SK-N-SH (cell line): ENCODE data around the gene FGD4. TPM values are rescaled to one million over a fixed set of nuclear protein-coding genes. Genes with fewer than 3 reads are reported as not detected.
A peak's percentile ranks its signal among the peaks of the same experiment; 100 is the strongest.

Experiments used
- CTCF ChIA-PET: fragments of 300-600, 350-600 bp; formaldehyde crosslinking; extraction: SDS; loops from one replicate; lab custom pipeline; 2021; lab: Yijun Ruan, JAX
- POLR2A ChIA-PET: fragments of 350-600 bp; sonication (Branson Sonifier 250); formaldehyde crosslinking; extraction: SDS; loops from one replicate; lab custom pipeline; 2020; ENCODE audit warnings: antibody characterized with exemption, inconsistent platforms; lab: Yijun Ruan, JAX
- DNase-seq: peaks from one replicate; pipeline ENCODE4 v3.0.0; 2012
- H2AFZ ChIP-seq: fragments of 200-600 bp; sonication (generic); 2 replicates; pipeline ENCODE4 v1.8.1; 2016; ENCODE audit warnings: antibody characterized with exemption, mild to moderate bottlenecking, low read depth
- H3F3A ChIP-seq: fragments of 200-600 bp; sonication (generic); replicated peaks from 2 replicates; pipeline ENCODE3; 2016; ENCODE audit warnings: antibody characterized with exemption, mild to moderate bottlenecking; ENCODE audit not compliant: insufficient read depth
- H3K27ac ChIP-seq, 2 experiments: fragments of 200-500 bp in 1 of 2; fragments of 200-600 bp in 1 of 2; sonication (Bioruptor generic) in 1 of 2; sonication (generic), shearing (Covaris generic) in 1 of 2; 2 replicates each; pipeline versions ENCODE4 v1.5.1 to v1.6.1; 2014 to 2016; ENCODE audit warnings: low read depth in 2 of 2, inconsistent platforms in 1 of 2, low read length in 1 of 2, mild to moderate bottlenecking in 1 of 2, mixed read lengths in 1 of 2
- H3K27me3 ChIP-seq: fragments of 200-600 bp; sonication (generic), shearing (Covaris generic); 2 replicates; pipeline ENCODE4 v1.6.1; 2016; ENCODE audit warnings: mixed run types; ENCODE audit not compliant: insufficient read depth
- H3K36me3 ChIP-seq, 2 experiments: fragments of 200-500 bp in 1 of 2; fragments of 200-600 bp in 1 of 2; sonication (Bioruptor generic) in 1 of 2; sonication (generic) in 1 of 2; replicated peaks in 1 of 2; 2 replicates each; pipeline versions ENCODE3 to v1.5.1; 2014 to 2016; ENCODE audit warnings: low read length in 1 of 2, mild to moderate bottlenecking in 1 of 2; ENCODE audit not compliant: insufficient read depth in 2 of 2, control insufficient read depth in 1 of 2
- H3K4me1 ChIP-seq, 2 experiments: fragments of 200-500 bp in 1 of 2; fragments of 200-600 bp in 1 of 2; sonication (Bioruptor generic) in 1 of 2; sonication (generic), shearing (Covaris generic) in 1 of 2; 2 replicates each; pipeline versions ENCODE4 v1.5.1 to v1.6.1; 2014 to 2016; ENCODE audit warnings: low read depth in 1 of 2, low read length in 1 of 2, mixed run types in 1 of 2; ENCODE audit not compliant: insufficient read depth in 2 of 2, control insufficient read depth in 1 of 2
- H3K4me2 ChIP-seq: fragments of 200-600 bp; sonication (generic), shearing (Covaris generic); 2 replicates; pipeline ENCODE4 v1.6.1; 2017; ENCODE audit warnings: mixed run types
- H3K4me3 ChIP-seq, 2 experiments: fragments of 200-500 bp in 1 of 2; fragments of 200-600 bp in 1 of 2; sonication (Bioruptor generic) in 1 of 2; sonication (generic), shearing (Covaris generic) in 1 of 2; 2 replicates each; pipeline versions ENCODE4 v1.5.1 to v1.8.1; 2014 to 2016; ENCODE audit warnings: low read depth in 2 of 2, inconsistent platforms in 1 of 2, low read length in 1 of 2, mild to moderate bottlenecking in 1 of 2, mixed read lengths in 1 of 2, moderate library complexity in 1 of 2
- H3K79me2 ChIP-seq: fragments of 200-600 bp; sonication (generic); 2 replicates; pipeline ENCODE4 v1.8.1; 2017; ENCODE audit warnings: mild to moderate bottlenecking; ENCODE audit not compliant: insufficient read depth
- H3K9ac ChIP-seq: fragments of 200-600 bp; sonication (generic); 2 replicates; pipeline ENCODE4 v1.6.1; 2017; ENCODE audit warnings: mixed run types
- H3K9me2 ChIP-seq: fragments of 200-600 bp; sonication (generic); 2 replicates; pipeline ENCODE4 v1.6.1; 2017; ENCODE audit warnings: mixed run types
- H3K9me3 ChIP-seq: fragments of 200-600 bp; sonication (generic); 2 replicates; pipeline ENCODE4 v1.6.1; 2017; ENCODE audit warnings: mixed run types, mild to moderate bottlenecking, moderate library complexity
- H4K20me1 ChIP-seq: fragments of 200-600 bp; sonication (generic); 2 replicates; pipeline ENCODE4 v1.6.1; 2017; ENCODE audit warnings: mild to moderate bottlenecking, mixed run types; ENCODE audit not compliant: insufficient read depth
- CHD2 ChIP-seq: fragments of 150-350 bp; IDR thresholded peaks from 2 replicates; pipeline ENCODE4 v1.6.1; 2018; ENCODE audit warnings: low read length; ENCODE audit not compliant: partially characterized antibody
- CTCF ChIP-seq: fragments of 200-600 bp; sonication (generic); IDR thresholded peaks from 2 replicates; pipeline ENCODE4 v1.6.1; 2017; ENCODE audit warnings: antibody characterized with exemption, mild to moderate bottlenecking, moderate library complexity
- EP300 ChIP-seq, 2 experiments: IDR thresholded peaks; 2 replicates each; pipeline versions ENCODE4 v1.4.0 to v1.6.1; 2012; ENCODE audit warnings: borderline replicate concordance in 1 of 2, low read depth in 1 of 2, low read length in 1 of 2
- EZH2phosphoT487 ChIP-seq: fragments of 200-600 bp; sonication (generic); IDR thresholded peaks from 2 replicates; pipeline ENCODE4 v1.6.1; 2017; ENCODE audit warnings: low read depth, mixed run types, mild to moderate bottlenecking, antibody characterized with exemption, moderate library complexity, borderline replicate concordance
- FOXJ3 ChIP-seq: sonication (generic); formaldehyde crosslinking; IDR thresholded peaks from 2 replicates; pipeline ENCODE4 v1.5.1; 2020; ENCODE audit warnings: mild to moderate bottlenecking, missing genetic modification reagents
- FOXM1 ChIP-seq: IDR thresholded peaks from 2 replicates; pipeline ENCODE4 v1.4.0; 2012; ENCODE audit warnings: low read depth, mild to moderate bottlenecking
- GABPA ChIP-seq: IDR thresholded peaks from 2 replicates; pipeline ENCODE4 v1.4.0; 2012; ENCODE audit warnings: low read depth, mild to moderate bottlenecking
- GATA2 ChIP-seq: sonication (generic); formaldehyde crosslinking; IDR thresholded peaks from 2 replicates; pipeline ENCODE4 v1.5.0; 2020; ENCODE audit warnings: mild to moderate bottlenecking, missing genetic modification reagents
- IRF3 ChIP-seq: fragments of 150-350 bp; IDR thresholded peaks from 2 replicates; pipeline ENCODE4 v1.6.1; 2016; ENCODE audit warnings: mild to moderate bottlenecking, low read depth, low read length
- JUND ChIP-seq: IDR thresholded peaks from 2 replicates; pipeline ENCODE4 v1.4.0; 2012
- MEF2A ChIP-seq: IDR thresholded peaks from 2 replicates; pipeline ENCODE4 v1.4.0; 2012; ENCODE audit warnings: low read depth, borderline replicate concordance
- NFIC ChIP-seq: IDR thresholded peaks from 2 replicates; pipeline ENCODE4 v1.4.0; 2012; ENCODE audit warnings: borderline replicate concordance
- NRF1 ChIP-seq: IDR thresholded peaks from 2 replicates; pipeline ENCODE4 v1.6.1; 2012; ENCODE audit warnings: low read depth, mild to moderate bottlenecking, low read length
- REST ChIP-seq: IDR thresholded peaks from 2 replicates; pipeline ENCODE4 v1.6.1; 2012; ENCODE audit warnings: mild to moderate bottlenecking, low read depth, low read length, moderate library complexity
- RFX5 ChIP-seq: IDR thresholded peaks from 2 replicates; pipeline ENCODE4 v1.6.1; 2012; ENCODE audit warnings: mild to moderate bottlenecking, improper control_type of control experiment, low read length
- RXRA ChIP-seq: IDR thresholded peaks from 2 replicates; pipeline ENCODE4 v1.4.0; 2012; ENCODE audit warnings: low read depth, mild to moderate bottlenecking, borderline replicate concordance
- SIN3A ChIP-seq: IDR thresholded peaks from 2 replicates; pipeline ENCODE4 v1.6.1; 2012; ENCODE audit warnings: low read depth, mild to moderate bottlenecking, low read length, moderate library complexity, borderline replicate concordance
- TAF1 ChIP-seq: IDR thresholded peaks from 2 replicates; pipeline ENCODE4 v1.6.1; 2012; ENCODE audit warnings: low read depth, mild to moderate bottlenecking, low read length, moderate library complexity, borderline replicate concordance
- TCF12 ChIP-seq: IDR thresholded peaks from 2 replicates; pipeline ENCODE4 v1.4.0; 2012
- TEAD4 ChIP-seq: IDR thresholded peaks from 2 replicates; pipeline ENCODE4 v1.4.0; 2012; ENCODE audit warnings: mild to moderate bottlenecking, borderline replicate concordance; ENCODE audit not compliant: insufficient read depth
- YY1 ChIP-seq: IDR thresholded peaks from 2 replicates; pipeline ENCODE4 v1.4.0; 2012; ENCODE audit warnings: low read depth, mild to moderate bottlenecking
- WGBS: methylation state at CpG from one replicate; pipeline ENCODE4 v1.1.6; 2017; ENCODE audit warnings: low lambda C conversion rate; 5-methylcytosine and 5-hydroxymethylcytosine counted together
- polyA plus RNA-seq, 3 experiments: library from polyadenylated mRNA; depleted of rRNA; stranded (reverse); fragments of >200 nt; gene quantifications; 2 replicates each; pipeline ENCODE4 v1.2.3, GENCODE V29; 2012

Gene FGD4
- polyA plus RNA-seq, 1 of the 3 experiments (the other 2 are of a cell fraction): 0.26 TPM

- no peak overlapping the region for H3K27ac ChIP-seq
- H3K9ac ChIP-seq: no peak overlapping the region
- no peak for DNase-seq
- peak overlapping the region; percentile 52; the same call in 1 of the 2 replicates for H2AFZ ChIP-seq
- no peaks in the 10 kb centered on the region for H3K4me1 ChIP-seq
- H3K79me2 ChIP-seq: no peaks in the 10 kb centered on the region
- no peaks in the 10 kb centered on the region for H4K20me1 ChIP-seq
- ChIA-PET POLR2A (no interaction called here), CTCF (interaction anchor here (1.7 kb wide), 1 partner anchor 13 kb away, joined by 4 read pairs; no protein-coding TSS in a partner anchor)
- H3K4me3 ChIP-seq: no peak overlapping the region
- H3K4me2 ChIP-seq: no peak overlapping the region
- H3K9me2 ChIP-seq: no peaks in the 10 kb centered on the region
- H3K9me3 ChIP-seq: no peaks in the 10 kb centered on the region
- H3F3A ChIP-seq: peaks cover 6% of the 10 kb centered on the region
- 87% methylated on average over 4 of the region's 4 CpGs for WGBS
- no peaks in the 10 kb centered on the region for H3K36me3 ChIP-seq
- no peaks in the 10 kb centered on the region for H3K27me3 ChIP-seq
- TF ChIP-seq GABPA (no peak), TCF12 (no peak), RXRA (no peak), EP300 (IDR thresholded peaks at IDR 0.05; ENCODE audit: borderline replicate concordance in 1 of 2, low read depth in 1 of 2, low read length in 1 of 2) (no peak), GATA2 (no peak), NRF1 (no peak), EZH2phosphoT487 (no peak), MEF2A (no peak), JUND (no peak), FOXJ3 (CRISPR knock-in tag) (no peak), FOXM1 (no peak), TEAD4 (no peak), IRF3 (no peak), REST (no peak), CHD2 (no peak)
Observed at GRCh38 chr12:32617534-32617933, 218.2 kb downstream of the FGD4 start.

GRCh38 chr12:32618115-32618514, 218.8 kb downstream of the FGD4 start:
- CTCF ChIA-PET: interaction anchor here (1.7 kb wide), 1 partner anchor 13 kb away, joined by 4 read pairs; no protein-coding TSS in a partner anchor
- H3K4me3 ChIP-seq: no peak overlapping the region
- TF ChIP-seq CTCF (no peak), SIN3A (no peak), EZH2phosphoT487 (no peak), NRF1 (no peak), TAF1 (no peak), YY1 (no peak), IRF3 (no peak), MEF2A (no peak), NFIC (no peak), RFX5 (no peak)
- no peaks in the 10 kb centered on the region for H3K36me3 ChIP-seq
- no peaks in the 10 kb centered on the region for H3K9me2 ChIP-seq
- DNase-seq: no peak
- H3F3A ChIP-seq: peaks cover 6% of the 10 kb centered on the region
- H3K79me2 ChIP-seq: no peaks in the 10 kb centered on the region
- POLR2A ChIA-PET: no interaction called here
- no peaks in the 10 kb centered on the region for H3K27me3 ChIP-seq
- no peak overlapping the region for H2AFZ ChIP-seq
- no peak overlapping the region for H3K9ac ChIP-seq
- no peaks in the 10 kb centered on the region for H3K4me1 ChIP-seq
- H3K4me2 ChIP-seq: no peak overlapping the region
- no peaks in the 10 kb centered on the region for H4K20me1 ChIP-seq
- 70% methylated on average over 3 of the region's 3 CpGs for WGBS
- H3K9me3 ChIP-seq: no peaks in the 10 kb centered on the region
- H3K27ac ChIP-seq: no peak overlapping the region
